Loucy (cell line): ENCODE measurements around the gene MARCHF11.

ENCODE experiments used
- H2AFZ ChIP-seq: fragments of 200-600 bp; sonication (generic); 2 replicates; pipeline ENCODE4 v1.6.0; 2016; ENCODE audit warnings: antibody characterized with exemption, mild to moderate bottlenecking, low read length, moderate library complexity
- H3F3A ChIP-seq: fragments of 200-600 bp; 2 replicates; pipeline ENCODE4 v1.6.0; 2016; ENCODE audit warnings: antibody characterized with exemption, low read depth, mild to moderate bottlenecking
- H3K27me3 ChIP-seq: fragments of 200-600 bp; sonication (generic); 2 replicates; pipeline ENCODE4 v1.6.1; 2014; ENCODE audit warnings: low read length, mild to moderate bottlenecking; ENCODE audit not compliant: insufficient read depth, poor library complexity, severe bottlenecking
- H3K36me3 ChIP-seq: fragments of 200-600 bp; sonication (generic); 2 replicates; pipeline ENCODE4 v1.6.1; 2016; ENCODE audit warnings: low read length; ENCODE audit not compliant: insufficient read depth
- H3K4me1 ChIP-seq: fragments of 200-600 bp; sonication (generic); 2 replicates; pipeline ENCODE4 v1.5.1; 2014; ENCODE audit warnings: low read length, mild to moderate bottlenecking; ENCODE audit not compliant: insufficient read depth, poor library complexity, severe bottlenecking
- H3K4me2 ChIP-seq: fragments of 200-600 bp; sonication (generic); 2 replicates; pipeline ENCODE4 v1.6.0; 2014; ENCODE audit warnings: antibody characterized with exemption, low read length, low read depth, mild to moderate bottlenecking; ENCODE audit not compliant: poor library complexity, severe bottlenecking
- H3K4me3 ChIP-seq: fragments of 200-600 bp; sonication (generic); 2 replicates; pipeline ENCODE4 v1.5.1; 2014; ENCODE audit warnings: low read length, mild to moderate bottlenecking, mixed read lengths; ENCODE audit not compliant: poor library complexity, severe bottlenecking
- H3K79me2 ChIP-seq: fragments of 200-600 bp; sonication (generic); 2 replicates; pipeline ENCODE4 v1.6.1; 2014; ENCODE audit warnings: low read length; ENCODE audit not compliant: insufficient read depth
- H3K9ac ChIP-seq: fragments of 200-600 bp; sonication (generic); 2 replicates; pipeline ENCODE4 v1.6.0; 2014; ENCODE audit warnings: mild to moderate bottlenecking, low read depth, low read length, moderate library complexity; ENCODE audit not compliant: poor library complexity, severe bottlenecking
- H3K9me2 ChIP-seq: fragments of 200-600 bp; sonication (generic); replicated peaks from 2 replicates; pipeline ENCODE4 v1.6.1; 2016; ENCODE audit warnings: low read depth, low read length, mixed read lengths
- H3K9me3 ChIP-seq: fragments of 200-600 bp; sonication (generic); 2 replicates; pipeline ENCODE4 v1.6.1; 2014; ENCODE audit warnings: mild to moderate bottlenecking, antibody characterized with exemption, low read length, low read depth; ENCODE audit not compliant: insufficient read depth
- H4K20me1 ChIP-seq: fragments of 200-600 bp; sonication (generic); 2 replicates; pipeline ENCODE4 v1.6.0; 2014; ENCODE audit warnings: antibody characterized with exemption, low read length, mild to moderate bottlenecking; ENCODE audit not compliant: insufficient read depth, poor library complexity, severe bottlenecking
- EZH2phosphoT487 ChIP-seq: fragments of 200-600 bp; IDR thresholded peaks from 2 replicates; pipeline ENCODE4 v1.6.1; 2018; ENCODE audit warnings: antibody characterized with exemption, mild to moderate bottlenecking, moderate library complexity, borderline replicate concordance
- TF ChIP-seq, protein P1 (sequence below): fragments of 200-600 bp; sonication (generic); conservative IDR thresholded peaks from 2 replicates; pipeline ENCODE4 v1.5.1; 2014; ENCODE audit warnings: mild to moderate bottlenecking, antibody characterized with exemption, low read length

Gene MARCHF11

DNA sequence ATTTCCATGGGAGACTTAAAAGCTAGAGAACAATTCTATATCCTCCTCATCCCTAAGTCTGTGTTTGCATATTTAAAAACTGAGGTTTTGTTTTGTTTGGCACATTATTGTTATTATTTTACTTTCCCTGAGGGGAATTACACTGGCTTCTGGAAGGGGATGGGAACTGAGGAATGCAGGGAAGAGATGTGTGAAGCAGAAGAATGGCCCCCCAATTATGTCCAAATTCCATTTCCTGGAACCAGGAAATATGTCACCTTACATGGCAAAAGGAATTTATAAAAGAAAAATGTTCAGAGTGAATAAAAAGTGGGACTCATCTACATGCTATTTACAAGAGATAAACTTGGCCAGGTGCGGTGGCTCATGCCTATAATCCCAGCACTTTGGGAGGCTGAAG, 129.8 kb downstream of the MARCHF11 start:
- no peaks in the 10 kb centered on the region for H3K9me3 ChIP-seq
- H3K79me2 ChIP-seq = no peaks in the 10 kb centered on the region
- no peak for TF ChIP-seq EZH2phosphoT487
- TF ChIP-seq, protein P1, sequence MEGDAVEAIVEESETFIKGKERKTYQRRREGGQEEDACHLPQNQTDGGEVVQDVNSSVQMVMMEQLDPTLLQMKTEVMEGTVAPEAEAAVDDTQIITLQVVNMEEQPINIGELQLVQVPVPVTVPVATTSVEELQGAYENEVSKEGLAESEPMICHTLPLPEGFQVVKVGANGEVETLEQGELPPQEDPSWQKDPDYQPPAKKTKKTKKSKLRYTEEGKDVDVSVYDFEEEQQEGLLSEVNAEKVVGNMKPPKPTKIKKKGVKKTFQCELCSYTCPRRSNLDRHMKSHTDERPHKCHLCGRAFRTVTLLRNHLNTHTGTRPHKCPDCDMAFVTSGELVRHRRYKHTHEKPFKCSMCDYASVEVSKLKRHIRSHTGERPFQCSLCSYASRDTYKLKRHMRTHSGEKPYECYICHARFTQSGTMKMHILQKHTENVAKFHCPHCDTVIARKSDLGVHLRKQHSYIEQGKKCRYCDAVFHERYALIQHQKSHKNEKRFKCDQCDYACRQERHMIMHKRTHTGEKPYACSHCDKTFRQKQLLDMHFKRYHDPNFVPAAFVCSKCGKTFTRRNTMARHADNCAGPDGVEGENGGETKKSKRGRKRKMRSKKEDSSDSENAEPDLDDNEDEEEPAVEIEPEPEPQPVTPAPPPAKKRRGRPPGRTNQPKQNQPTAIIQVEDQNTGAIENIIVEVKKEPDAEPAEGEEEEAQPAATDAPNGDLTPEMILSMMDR = no peak

DNA sequence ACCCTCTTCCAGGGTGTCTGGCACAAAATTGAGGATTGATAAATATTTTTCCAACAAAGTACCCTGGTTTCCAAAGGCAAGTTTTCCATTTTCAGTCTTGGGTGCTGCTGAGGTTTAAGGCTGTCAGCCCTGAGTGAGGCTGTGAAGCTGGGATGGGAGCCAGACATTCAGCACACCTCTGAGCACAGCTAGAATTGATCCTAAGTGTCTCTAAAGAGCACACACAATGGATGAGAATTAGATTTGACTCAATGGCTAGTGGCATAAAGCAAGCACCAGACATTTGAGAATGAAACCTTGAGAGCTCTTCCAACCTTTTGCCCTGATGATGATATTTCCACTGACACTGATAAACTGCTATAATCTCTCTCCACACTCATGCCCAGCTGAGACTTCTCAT, 131.5 kb downstream of the MARCHF11 start:
- H3K9me2 ChIP-seq = no peaks in the 10 kb centered on the region

More for the DNA sequence above, 129.8 kb downstream of the MARCHF11 start:
- no peak overlapping the region for H3K4me3 ChIP-seq
- H3K4me1 ChIP-seq = no peaks in the 10 kb centered on the region
- H3K4me2 ChIP-seq = no peak overlapping the region
- no peak overlapping the region for H3K9ac ChIP-seq
- no peaks in the 10 kb centered on the region for H3F3A ChIP-seq
- H2AFZ ChIP-seq = no peak overlapping the region
- H3K27me3 ChIP-seq = no peaks in the 10 kb centered on the region
- H3K9me2 ChIP-seq = no peaks in the 10 kb centered on the region
- H3K36me3 ChIP-seq = no peaks in the 10 kb centered on the region
- H4K20me1 ChIP-seq = no peaks in the 10 kb centered on the region

DNA sequence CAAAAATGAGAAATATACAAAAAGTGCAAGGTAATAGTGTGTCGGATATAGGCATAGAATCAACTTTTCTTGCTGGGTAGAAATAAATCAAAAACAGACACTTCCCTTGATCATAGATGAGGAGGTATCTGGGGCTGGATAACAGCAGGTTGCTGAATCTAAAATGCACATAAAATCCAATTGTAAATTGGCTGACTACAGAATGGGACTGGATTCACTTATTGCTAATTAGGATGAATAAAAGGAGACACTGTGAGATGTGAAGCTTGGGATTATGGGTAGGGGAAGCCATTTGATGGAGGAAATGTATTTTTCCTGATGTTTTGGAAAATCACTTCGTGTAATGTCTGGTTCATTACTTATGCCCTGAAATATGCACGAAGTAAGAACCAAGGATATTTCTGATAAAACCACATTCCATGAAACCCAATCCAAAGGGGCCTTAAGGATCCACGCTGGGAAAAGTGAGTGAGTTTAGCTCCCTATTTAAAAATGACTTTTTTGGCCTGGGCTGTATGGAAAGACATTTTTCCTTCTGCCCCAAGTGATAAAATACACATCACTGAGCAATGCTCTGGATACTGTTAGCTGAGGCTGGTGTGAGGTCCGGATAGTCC, 136.1 kb downstream of the MARCHF11 start:
- H3K36me3 ChIP-seq = no peaks in the 10 kb centered on the region
- H4K20me1 ChIP-seq = no peaks in the 10 kb centered on the region
- TF ChIP-seq, protein P1 = no peak
- no peak for TF ChIP-seq EZH2phosphoT487
- H2AFZ ChIP-seq = no peak overlapping the region
- H3K79me2 ChIP-seq = no peaks in the 10 kb centered on the region
- H3K9ac ChIP-seq = no peak overlapping the region
- H3K4me3 ChIP-seq = no peak overlapping the region
- no peaks in the 10 kb centered on the region for H3K9me3 ChIP-seq
- H3F3A ChIP-seq = no peaks in the 10 kb centered on the region
- no peaks in the 10 kb centered on the region for H3K9me2 ChIP-seq
- H3K4me2 ChIP-seq = no peak overlapping the region
- no peaks in the 10 kb centered on the region for H3K27me3 ChIP-seq
- no peaks in the 10 kb centered on the region for H3K4me1 ChIP-seq

More for the DNA sequence above, 131.5 kb downstream of the MARCHF11 start:
- no peak overlapping the region for H3K9ac ChIP-seq
- no peak overlapping the region for H2AFZ ChIP-seq
- no peak overlapping the region for H3K4me2 ChIP-seq
- H3K4me1 ChIP-seq = no peaks in the 10 kb centered on the region
- H3K27me3 ChIP-seq = no peaks in the 10 kb centered on the region
- H4K20me1 ChIP-seq = no peaks in the 10 kb centered on the region
- no peaks in the 10 kb centered on the region for H3K79me2 ChIP-seq
- no peak for TF ChIP-seq EZH2phosphoT487
- TF ChIP-seq, protein P1 = no peak
- no peaks in the 10 kb centered on the region for H3K36me3 ChIP-seq
- H3K4me3 ChIP-seq = no peak overlapping the region
- no peaks in the 10 kb centered on the region for H3K9me3 ChIP-seq
- no peaks in the 10 kb centered on the region for H3F3A ChIP-seq
